ENCODE measurements around the gene LRRC74B.
"Not testable (repeated sequence)": the region's sequence is repeated elsewhere in the genome, so short reads cannot be mapped to it uniquely, and the experiment has no call there.

The LRRC74B gene, protein sequence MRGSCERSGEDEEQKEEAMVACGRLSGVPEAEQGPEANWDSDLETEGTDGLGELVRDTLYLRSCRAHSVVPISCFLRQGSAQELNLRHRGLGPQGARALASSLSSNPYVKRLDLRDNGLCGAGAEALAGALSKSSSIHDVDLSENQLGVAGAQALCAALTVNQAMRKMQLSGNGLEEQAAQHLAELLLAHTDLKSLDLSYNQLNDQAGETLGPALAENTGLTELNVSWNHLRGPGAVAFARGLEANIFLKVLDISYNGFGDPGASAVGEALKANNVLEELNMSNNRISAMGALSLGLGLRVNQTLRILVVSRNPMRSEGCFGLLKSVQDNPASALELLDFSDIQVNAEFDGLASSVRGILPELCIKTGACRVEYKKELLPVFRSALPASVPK

DNA sequence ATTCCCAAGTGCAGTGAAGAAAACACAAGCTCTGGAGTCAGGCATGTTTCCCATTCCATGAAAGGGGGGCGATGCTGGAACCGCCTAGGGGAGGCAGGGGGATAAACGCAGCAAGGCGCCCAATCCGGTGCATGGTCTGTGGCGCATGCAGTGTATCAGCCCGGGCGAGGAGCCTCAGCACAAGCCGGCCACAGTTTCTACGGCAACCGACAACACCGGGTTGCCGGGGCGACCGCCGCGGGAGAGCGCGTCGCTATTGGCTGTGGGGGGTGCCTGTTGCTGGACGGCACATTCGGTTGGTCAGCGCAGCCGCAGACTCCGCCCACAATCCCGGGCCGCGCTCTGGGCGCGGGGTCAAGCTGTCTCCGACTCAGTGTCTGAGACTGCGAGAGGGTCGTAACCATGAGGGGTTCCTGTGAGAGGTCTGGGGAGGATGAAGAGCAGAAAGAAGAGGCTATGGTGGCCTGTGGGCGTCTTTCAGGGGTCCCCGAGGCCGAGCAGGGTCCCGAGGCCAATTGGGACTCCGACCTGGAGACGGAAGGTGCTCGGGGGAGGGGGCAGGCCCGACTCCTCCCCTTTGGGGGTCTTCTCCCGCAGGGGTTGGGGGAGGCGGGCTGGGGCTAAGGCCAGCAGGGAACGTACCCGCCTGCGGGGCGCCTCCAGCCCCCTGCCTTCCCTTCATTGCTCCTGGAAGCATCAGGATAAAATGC is at the start of gene LRRC74B:
TSS of gene LRRC74B (plus strand) at position 362 of the 710 bp plus-strand sequence. CDS start at position 403, 41 bp downstream.
- H3K9me3 Mint-ChIP-seq (ENCODE audit: low read depth) = no peaks in the 10 kb centered on the region
- no peaks in the 10 kb centered on the region for H3K36me3 Mint-ChIP-seq
- peak within 1 kb of the TSS; percentile 79 for H3K4me3 Mint-ChIP-seq
- peak within 1 kb of the TSS; percentile 28 for H3K27ac Mint-ChIP-seq
- peaks cover 7% of the 10 kb centered on the region for H3K27me3 Mint-ChIP-seq
- H3K4me1 Mint-ChIP-seq (ENCODE audit: low read depth) = peaks cover 23% of the 10 kb centered on the region

DNA sequence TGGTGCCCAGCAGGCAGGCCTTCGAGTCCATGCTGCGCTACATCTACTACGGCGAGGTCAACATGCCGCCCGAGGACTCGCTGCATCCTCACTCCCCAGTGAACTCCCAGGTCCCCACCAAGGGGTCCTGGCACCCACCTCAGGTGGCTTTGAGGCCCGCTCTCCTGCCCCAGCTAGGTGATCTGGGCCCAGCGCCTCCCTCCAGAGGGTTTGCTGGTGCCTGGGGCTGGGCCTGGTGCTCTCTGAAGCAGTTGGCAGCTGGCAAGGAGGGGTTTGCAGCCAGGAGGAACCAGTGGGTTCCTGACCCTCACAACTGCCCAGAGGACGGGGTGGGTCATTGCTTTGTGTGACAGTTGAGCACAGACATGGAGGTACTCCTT is 49.7 kb upstream of the LRRC74B start:
- H3K4me3 Mint-ChIP-seq = no peak overlapping the region
- no peaks in the 10 kb centered on the region for H3K9me3 Mint-ChIP-seq (ENCODE audit: low read depth)
- peak overlapping the region; percentile 46 for H3K27ac Mint-ChIP-seq
- H3K4me1 Mint-ChIP-seq (ENCODE audit: low read depth) = peaks cover 8% of the 10 kb centered on the region
- no peaks in the 10 kb centered on the region for H3K27me3 Mint-ChIP-seq
- no peaks in the 10 kb centered on the region for H3K36me3 Mint-ChIP-seq

GRCh38 chr22:20996598-20997535 is 48.9 kb upstream of the LRRC74B start:
- no peaks in the 10 kb centered on the region for H3K27me3 Mint-ChIP-seq
- H3K36me3 Mint-ChIP-seq = no peaks in the 10 kb centered on the region
- H3K27ac Mint-ChIP-seq = no peak overlapping the region
- peaks cover 10% of the 10 kb centered on the region for H3K4me1 Mint-ChIP-seq (ENCODE audit: low read depth)
- no peak overlapping the region for H3K4me3 Mint-ChIP-seq
- H3K9me3 Mint-ChIP-seq (ENCODE audit: low read depth) = no peaks in the 10 kb centered on the region

DNA sequence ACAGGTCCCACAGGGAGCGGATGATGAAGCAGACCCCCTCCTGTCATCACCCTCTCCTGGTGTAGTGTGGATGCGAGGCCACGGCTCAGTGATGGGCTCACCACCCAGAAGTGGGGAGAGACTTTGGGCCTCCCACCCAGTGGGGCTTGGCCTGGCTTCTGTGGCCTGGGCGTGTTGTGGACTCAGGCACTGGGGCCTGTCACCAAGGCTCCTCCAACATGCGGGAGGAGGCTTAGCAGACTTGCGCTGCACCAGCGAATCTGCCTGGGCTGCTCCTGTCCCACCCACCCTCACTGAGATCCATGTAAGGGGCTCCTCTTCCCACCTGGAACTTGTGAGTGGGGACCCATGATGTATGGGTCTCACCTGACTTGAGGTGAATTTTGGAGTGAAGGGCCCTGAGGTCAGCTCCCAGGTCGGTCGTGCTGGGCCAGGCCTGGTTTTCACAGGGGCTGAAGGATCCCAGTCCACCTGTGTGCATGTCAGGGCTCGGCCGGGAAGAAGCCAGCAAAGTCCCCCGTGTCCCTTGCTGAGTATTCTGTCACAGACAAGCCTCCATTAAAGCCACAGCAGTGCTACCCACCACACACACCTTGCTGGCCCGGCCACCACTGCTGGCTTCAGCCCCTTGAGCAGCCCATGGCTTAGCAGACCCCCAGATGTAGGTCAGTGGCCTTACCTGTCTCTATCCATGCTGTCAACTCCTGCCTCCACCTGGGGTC is 48.0 kb upstream of the LRRC74B start:
- no peaks in the 10 kb centered on the region for H3K27me3 Mint-ChIP-seq
- peaks cover 12% of the 10 kb centered on the region for H3K4me1 Mint-ChIP-seq (ENCODE audit: low read depth)
- H3K9me3 Mint-ChIP-seq (ENCODE audit: low read depth) = no peaks in the 10 kb centered on the region
- no peak overlapping the region for H3K27ac Mint-ChIP-seq
- H3K4me3 Mint-ChIP-seq = no peak overlapping the region
- H3K36me3 Mint-ChIP-seq = no peaks in the 10 kb centered on the region

DNA sequence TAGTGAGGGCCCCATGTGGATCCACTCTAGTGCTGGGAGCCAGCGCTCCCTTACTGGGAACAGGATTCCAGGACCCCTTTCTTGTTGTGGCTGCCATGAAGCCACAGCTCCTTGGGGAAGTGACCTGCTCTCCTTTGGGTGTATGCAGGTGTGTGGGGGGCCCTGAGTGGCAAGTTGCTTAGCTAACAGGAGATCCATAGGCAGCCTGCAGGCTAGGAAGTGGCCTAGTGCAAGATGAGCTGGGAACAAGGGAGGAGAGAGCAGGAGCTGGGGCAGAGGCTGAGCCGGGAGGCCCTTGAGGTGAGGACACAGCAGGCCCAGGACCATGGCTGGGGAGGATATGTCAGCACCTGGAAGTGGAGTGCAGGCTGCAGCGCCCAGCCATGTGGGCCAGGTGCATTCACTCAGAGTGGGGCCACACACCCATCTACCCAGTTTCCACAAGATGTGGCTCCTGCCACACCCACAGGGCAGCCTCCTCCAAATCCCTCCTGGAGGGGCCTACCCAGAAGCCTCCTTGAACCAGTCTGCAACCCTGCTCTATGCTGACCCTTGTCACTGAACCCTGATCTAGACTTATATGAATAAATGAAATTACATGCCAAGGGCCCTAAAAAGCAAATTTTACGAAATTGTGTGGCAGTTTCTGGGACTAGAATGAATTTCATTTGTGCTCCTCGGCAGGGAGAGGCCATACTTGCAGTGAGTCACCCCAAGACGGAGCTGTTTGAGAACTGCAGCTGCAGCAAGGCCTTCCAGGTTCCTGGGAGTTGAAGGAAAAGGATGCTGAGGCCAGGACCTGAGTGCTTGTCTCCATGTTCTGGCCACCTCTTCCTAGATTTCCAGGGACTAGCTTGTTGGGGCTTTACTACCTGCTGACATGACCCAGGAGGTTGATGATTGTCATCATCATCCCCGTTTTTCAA is 47.1 kb upstream of the LRRC74B start:
- Mint-ChIP-seq H3K4me1 (ENCODE audit: low read depth) (peaks cover 21% of the 10 kb centered on the region), H3K9me3 (ENCODE audit: low read depth) (no peaks in the 10 kb centered on the region), H3K36me3 (no peaks in the 10 kb centered on the region), H3K4me3 (peak overlapping the region; percentile 56), H3K27me3 (no peaks in the 10 kb centered on the region), H3K27ac (peak overlapping the region; percentile 41)

DNA sequence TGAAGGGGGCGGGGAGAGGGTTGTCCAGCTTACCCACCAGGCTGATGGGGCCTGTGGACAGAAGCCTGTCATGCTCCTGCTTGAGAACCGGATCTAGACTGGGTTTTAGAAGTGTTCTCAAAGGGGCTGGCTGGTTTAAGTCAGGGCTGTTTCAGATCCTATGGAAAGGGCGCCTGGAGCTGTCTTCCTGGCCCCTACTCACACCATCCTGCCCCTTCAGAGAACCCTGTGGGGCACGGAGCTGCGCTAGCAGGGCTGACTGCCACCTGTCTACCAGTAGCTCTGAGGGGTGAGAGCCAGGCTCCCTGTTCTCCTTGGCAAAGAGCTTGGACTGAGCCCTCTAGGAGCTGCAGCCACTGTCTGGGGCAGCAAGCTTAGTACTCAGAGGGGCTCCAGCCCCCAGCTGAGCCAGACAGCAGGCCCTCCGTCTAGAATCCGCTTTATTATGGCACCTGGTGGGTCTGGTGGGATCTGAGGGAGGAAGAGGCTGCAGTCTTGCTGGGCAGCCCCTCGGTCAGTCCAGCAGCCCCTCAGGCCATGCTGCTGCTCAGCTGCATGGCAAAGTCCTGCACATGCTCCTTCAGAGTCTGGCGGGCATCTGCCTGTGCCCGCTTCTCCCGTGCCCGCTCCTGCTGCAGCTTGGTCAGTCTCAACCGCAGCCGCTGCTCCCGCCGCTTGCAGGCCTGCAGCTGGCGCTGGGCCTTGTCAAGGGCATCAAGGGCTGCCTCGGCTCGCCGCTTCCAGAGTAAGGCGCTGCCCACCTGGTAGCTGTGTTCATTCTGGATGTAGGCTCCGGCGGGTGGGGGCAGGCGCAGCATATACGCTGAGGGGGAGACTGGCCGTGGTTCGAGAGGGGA is 46.2 kb upstream of the LRRC74B start:
- H3K36me3 Mint-ChIP-seq = no peaks in the 10 kb centered on the region
- H3K4me1 Mint-ChIP-seq (ENCODE audit: low read depth) = peaks cover 22% of the 10 kb centered on the region
- peak overlapping the region; percentile 97 for H3K4me3 Mint-ChIP-seq
- no peaks in the 10 kb centered on the region for H3K9me3 Mint-ChIP-seq (ENCODE audit: low read depth)
- no peaks in the 10 kb centered on the region for H3K27me3 Mint-ChIP-seq
- H3K27ac Mint-ChIP-seq = peak overlapping the region; percentile 99

DNA sequence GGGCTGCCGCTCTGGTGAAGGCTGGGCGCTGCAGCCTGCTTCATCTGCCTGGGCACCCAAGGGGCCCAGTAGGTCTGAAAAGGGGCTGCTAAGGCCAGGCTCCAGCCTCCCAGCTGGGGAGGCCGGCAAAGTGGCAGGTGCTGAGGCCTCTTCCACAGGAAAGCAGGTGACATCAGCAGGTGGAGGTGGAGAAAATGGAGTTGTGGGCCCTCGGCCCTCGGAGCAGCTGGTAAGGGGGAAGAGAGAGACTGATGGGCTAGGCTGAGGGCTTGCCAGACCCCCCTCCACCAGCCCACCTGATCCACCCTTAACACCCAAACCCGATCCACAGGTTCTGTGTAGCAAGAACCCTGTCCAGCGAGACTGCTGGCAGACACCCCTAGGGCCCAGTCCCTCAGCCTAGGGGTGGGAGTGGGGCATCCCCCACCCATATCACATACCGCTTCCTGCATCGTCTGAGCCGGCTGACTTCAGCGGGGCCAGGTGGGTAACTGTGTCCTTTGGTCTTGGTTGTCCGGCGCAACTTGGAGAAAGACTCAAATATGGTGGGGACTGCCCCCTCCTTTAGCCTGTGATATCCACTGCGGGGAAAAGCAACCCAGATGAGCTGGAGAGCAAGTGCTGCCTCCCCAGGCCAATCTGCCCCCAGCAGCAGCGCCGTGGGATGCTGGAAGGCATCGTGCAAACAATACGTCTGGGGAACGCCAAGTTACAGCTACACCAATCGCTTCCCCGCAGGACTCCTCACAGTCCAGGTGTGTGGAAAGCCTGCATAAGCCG is 45.3 kb upstream of the LRRC74B start:
- H3K4me3 Mint-ChIP-seq = peak overlapping the region; percentile 97
- no peaks in the 10 kb centered on the region for H3K27me3 Mint-ChIP-seq
- peaks cover 22% of the 10 kb centered on the region for H3K4me1 Mint-ChIP-seq (ENCODE audit: low read depth)
- H3K9me3 Mint-ChIP-seq (ENCODE audit: low read depth) = no peaks in the 10 kb centered on the region
- no peaks in the 10 kb centered on the region for H3K36me3 Mint-ChIP-seq
- H3K27ac Mint-ChIP-seq = peak overlapping the region; percentile 99

GRCh38 chr22:21000987-21001600 is 44.7 kb upstream of the LRRC74B start:
- Mint-ChIP-seq H3K36me3 (no peaks in the 10 kb centered on the region), H3K27me3 (no peaks in the 10 kb centered on the region), H3K4me3 (peak overlapping the region; percentile 97), H3K9me3 (ENCODE audit: low read depth) (no peaks in the 10 kb centered on the region), H3K27ac (peak overlapping the region; percentile 99), H3K4me1 (ENCODE audit: low read depth) (peaks cover 22% of the 10 kb centered on the region)

GRCh38 chr22:21001601-21002325 is 44.0 kb upstream of the LRRC74B start, which contains the start of gene THAP7:
Gene THAP7, minus strand, starts transcription at chr22:21002118. Its CDS starts 207 bp downstream, at chr22:21001911.
- Mint-ChIP-seq H3K27me3 (no peaks in the 10 kb centered on the region), H3K27ac (peak within 1 kb of the TSS; percentile 99), H3K9me3 (ENCODE audit: low read depth) (no peaks in the 10 kb centered on the region), H3K36me3 (no peaks in the 10 kb centered on the region), H3K4me1 (ENCODE audit: low read depth) (peaks cover 22% of the 10 kb centered on the region), H3K4me3 (peak within 1 kb of the TSS; percentile 97)

DNA sequence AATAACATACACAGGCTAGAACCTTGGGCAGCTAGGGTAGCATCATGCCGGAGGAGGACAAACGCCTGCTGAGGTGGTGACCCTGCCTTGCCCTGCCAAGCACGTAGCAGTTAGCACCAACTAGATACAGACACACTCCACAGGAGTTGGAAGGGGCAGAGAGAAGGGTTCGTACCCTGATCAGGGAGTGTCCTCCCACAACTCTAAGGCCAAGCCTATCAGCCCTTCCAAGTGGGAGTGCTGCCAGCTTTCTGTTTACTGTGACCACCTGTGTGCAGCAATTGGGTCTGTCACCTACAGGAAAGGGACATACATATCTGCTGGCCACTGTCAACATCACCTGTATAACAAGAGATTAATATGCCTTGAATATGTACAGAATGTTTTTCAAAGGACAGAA is 42.0 kb upstream of the LRRC74B start:
- Mint-ChIP-seq H3K36me3 (no peaks in the 10 kb centered on the region), H3K27me3 (no peaks in the 10 kb centered on the region), H3K4me1 (ENCODE audit: low read depth) (peaks cover 22% of the 10 kb centered on the region), H3K9me3 (ENCODE audit: low read depth) (no peaks in the 10 kb centered on the region), H3K27ac (peak overlapping the region; percentile 22), H3K4me3 (peak overlapping the region; percentile 97)

DNA sequence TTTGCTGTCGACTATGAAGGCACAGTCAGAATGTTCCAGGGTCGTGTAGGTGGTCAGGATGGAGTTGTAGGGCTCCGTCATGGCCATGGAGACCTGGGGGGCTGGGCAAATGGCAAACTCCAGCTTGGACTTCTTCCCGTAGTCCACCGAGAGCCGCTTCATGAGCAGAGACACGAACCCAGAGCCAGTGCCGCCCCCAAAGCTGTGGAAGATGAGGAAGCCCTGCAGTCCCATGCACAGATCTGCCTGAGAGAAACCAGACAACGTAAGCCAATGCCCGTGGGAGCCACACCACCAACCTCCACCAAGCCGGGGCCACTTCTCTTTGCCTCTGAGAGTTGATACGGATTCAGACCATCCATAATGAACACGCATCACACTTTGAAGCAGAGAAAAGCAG is 36.5 kb upstream of the LRRC74B start:
- not testable (repeated sequence) for H3K4me1 Mint-ChIP-seq (ENCODE audit: low read depth); H3K9me3 Mint-ChIP-seq (ENCODE audit: low read depth); H3K4me3 Mint-ChIP-seq; H3K27me3 Mint-ChIP-seq; H3K27ac Mint-ChIP-seq; H3K36me3 Mint-ChIP-seq

Measured in activated naive CD8-positive, alpha-beta T cell (primary cell).